Central memory CD4-positive, alpha-beta T cell (primary cell): Measurements from ENCODE around the gene TTC28.

Source experiments
- DNase-seq: peaks from one replicate; pipeline ENCODE4 v3.0.0; 2022

TTC28 gene

GRCh38 chr22:28015676-28016601, 663.7 kb downstream of the TTC28 start:
- no peak for DNase-seq

GRCh38 chr22:28015046-28015425, 664.6 kb downstream of the TTC28 start:
- no peak for DNase-seq

GRCh38 chr22:28014211-28015045, 665.2 kb downstream of the TTC28 start:
- DNase-seq = no peak

- DNase-seq = no peak
These were observed 666.0 kb downstream of the TTC28 start for GRCh38 chr22:28013611-28014010.

- DNase-seq = no peak
These were observed 666.7 kb downstream of the TTC28 start for GRCh38 chr22:28012832-28013460.

GRCh38 chr22:28009272-28009827, 670.3 kb downstream of the TTC28 start:
- DNase-seq = peak; percentile 56

GRCh38 chr22:28008649-28009048, 671.0 kb downstream of the TTC28 start:
- DNase-seq = no peak

- no peak for DNase-seq
These were observed 671.6 kb downstream of the TTC28 start for GRCh38 chr22:28008056-28008455.

GRCh38 chr22:28006271-28006670, 673.4 kb downstream of the TTC28 start:
- no peak for DNase-seq

- no peak for DNase-seq
These were observed 674.1 kb downstream of the TTC28 start for GRCh38 chr22:28005513-28005912.

GRCh38 chr22:28004021-28004420, 675.6 kb downstream of the TTC28 start:
- DNase-seq = no peak

GRCh38 chr22:28002863-28003565, 676.6 kb downstream of the TTC28 start:
- no peak for DNase-seq

GRCh38 chr22:28002181-28002700, 677.4 kb downstream of the TTC28 start:
- DNase-seq = no peak

- no peak for DNase-seq
These were observed 678.3 kb downstream of the TTC28 start for GRCh38 chr22:28001171-28001835.

- no peak for DNase-seq
These were observed 679.3 kb downstream of the TTC28 start for GRCh38 chr22:28000361-28000760.

- DNase-seq = no peak
These were observed 679.8 kb downstream of the TTC28 start for GRCh38 chr22:27999876-28000275.

- DNase-seq = no peak
These were observed 680.9 kb downstream of the TTC28 start for GRCh38 chr22:27998511-27999410.

GRCh38 chr22:27997538-27997937, 682.1 kb downstream of the TTC28 start:
- no peak for DNase-seq

GRCh38 chr22:27996981-27997380, 682.7 kb downstream of the TTC28 start:
- no peak for DNase-seq

GRCh38 chr22:27996529-27996925, 683.1 kb downstream of the TTC28 start:
- no peak for DNase-seq
